Fibroblast of peridontal ligament (primary cell): Measurements from ENCODE around the gene TMEM97.
"Not testable (repeated sequence)": the region's sequence is repeated elsewhere in the genome, so short reads cannot be mapped to it uniquely, and the experiment has no call there.

Experiments used
- DNase-seq: peaks from one replicate; pipeline ENCODE4 v3.0.0-alpha.2; 2010; ENCODE audit errors: extremely low read depth

Gene TMEM97

DNA sequence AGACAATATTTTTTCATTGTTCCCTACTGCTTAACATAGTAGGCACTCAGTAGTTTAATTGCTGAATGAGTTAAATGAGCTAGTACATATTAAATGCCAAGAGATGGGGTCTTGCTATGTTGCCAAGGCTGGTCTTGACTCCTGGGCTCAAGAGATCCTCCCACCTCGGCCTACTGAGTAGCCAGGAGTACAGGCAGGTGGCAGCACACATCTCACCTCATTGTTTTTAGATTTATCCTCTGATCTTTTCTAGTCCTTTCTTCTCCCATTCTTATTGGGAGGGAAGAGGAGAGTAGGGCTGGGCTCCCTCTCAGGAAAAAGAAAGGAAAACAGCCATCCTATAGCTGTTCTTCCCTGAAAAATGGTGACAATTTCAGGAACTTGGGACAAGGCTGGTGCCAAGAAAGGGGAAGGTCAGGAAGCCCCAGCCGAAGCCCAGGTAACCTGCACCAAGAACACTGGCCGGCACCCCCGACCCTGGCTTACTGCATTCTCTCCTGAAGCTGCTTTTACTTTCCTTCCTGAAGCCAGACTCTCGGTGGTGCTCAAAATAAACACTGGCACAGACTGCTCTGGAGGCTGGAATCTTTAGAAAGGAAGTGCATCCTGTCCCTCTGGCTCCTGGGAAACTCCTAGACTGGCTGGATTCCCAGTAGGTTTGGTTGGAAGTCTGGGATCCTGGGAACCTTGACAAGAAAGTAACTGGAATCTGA lies 19.2 kb downstream of the TMEM97 start:
- peak; percentile 59 for DNase-seq

GRCh38 chr17:28338769-28339212 lies 19.8 kb downstream of the TMEM97 start:
- not testable (repeated sequence) for DNase-seq

GRCh38 chr17:28339431-28339830 lies 20.4 kb downstream of the TMEM97 start:
- no peak for DNase-seq

DNA sequence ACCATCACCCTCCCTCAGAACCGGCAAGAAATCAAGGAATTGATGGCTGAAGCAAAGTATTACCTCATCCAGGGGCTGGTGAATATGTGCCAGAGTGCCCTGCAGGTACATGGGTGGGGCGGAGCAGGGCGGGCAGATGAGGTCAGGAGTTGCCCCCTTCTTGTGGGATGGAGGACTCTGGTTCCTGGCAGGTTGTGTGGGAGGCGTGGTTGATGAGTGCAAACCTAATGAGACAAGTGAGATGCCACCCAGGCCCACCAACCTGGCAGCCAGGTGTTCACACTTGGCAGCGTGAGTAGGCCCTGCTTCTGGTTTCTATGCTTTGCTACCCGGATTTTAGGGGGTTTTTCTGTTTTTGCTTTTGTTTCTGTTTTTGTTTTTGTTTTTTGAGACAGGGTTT lies 21.4 kb downstream of the TMEM97 start:
- no peak for DNase-seq

DNA sequence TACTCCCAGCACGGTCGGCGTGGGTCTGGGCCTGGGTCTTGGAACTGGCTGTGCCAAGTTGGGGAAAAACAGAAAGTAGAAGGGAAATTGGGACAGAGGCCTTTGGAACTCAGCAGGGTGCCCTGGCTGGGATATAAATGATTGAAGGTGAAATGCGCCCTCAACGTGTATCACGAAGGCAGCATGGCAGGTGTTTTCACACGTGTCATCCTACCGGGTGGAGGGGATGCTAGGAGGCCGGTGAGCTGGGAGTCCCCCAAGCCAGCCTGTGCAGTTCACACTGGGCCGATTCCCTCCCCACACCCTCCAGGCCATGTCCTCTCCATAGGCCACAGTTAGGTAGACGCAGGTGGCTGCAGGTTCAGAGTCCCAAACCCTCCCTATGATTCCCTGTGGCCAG lies 22.5 kb downstream of the TMEM97 start:
- DNase-seq: no peak

- no peak for DNase-seq
Observed at GRCh38 chr17:28342313-28342712, 23.3 kb downstream of the TMEM97 start.

DNA sequence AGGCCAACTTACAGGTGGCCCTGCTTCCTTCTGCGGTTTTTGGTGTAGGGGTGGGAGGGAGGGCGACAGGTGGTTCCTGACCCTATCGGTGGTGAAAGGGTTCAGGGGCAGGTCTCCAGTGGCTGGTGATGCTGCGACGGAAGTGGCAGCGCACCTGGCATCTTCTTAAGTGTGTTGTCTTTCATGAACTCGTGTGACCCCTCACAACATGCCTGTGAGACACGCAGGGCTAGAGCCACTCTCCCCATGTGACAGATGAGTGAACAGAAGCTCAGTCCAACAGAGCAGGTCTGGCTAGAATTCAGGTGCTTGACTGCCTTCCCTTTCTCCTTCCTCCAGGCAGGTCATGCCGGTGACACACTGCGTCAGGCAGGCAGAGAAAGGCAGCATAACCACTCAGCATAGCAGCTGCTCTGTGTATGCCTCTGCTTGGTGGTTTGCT lies 24.5 kb downstream of the TMEM97 start:
- no peak for DNase-seq

DNA sequence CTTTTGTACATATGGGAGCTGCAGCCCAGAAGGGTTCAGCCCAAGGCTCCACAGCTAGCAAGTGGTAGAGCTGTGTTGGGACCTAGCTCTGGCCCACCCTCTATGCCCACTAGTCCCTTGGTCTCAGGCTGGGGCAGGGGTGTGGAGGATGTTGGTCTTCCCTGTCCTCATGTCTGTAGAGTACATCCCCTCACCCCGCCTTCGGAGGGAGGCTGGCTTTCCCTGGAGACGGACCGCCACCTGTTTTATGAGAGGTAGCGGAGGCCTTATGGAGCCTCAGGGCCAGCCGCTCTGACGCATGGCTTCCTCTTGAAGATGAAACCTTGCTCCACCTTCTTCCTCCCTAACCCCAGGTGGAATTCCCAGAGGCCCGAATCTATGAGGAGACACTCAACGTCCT lies 25.0 kb downstream of the TMEM97 start:
- DNase-seq: no peak

DNA sequence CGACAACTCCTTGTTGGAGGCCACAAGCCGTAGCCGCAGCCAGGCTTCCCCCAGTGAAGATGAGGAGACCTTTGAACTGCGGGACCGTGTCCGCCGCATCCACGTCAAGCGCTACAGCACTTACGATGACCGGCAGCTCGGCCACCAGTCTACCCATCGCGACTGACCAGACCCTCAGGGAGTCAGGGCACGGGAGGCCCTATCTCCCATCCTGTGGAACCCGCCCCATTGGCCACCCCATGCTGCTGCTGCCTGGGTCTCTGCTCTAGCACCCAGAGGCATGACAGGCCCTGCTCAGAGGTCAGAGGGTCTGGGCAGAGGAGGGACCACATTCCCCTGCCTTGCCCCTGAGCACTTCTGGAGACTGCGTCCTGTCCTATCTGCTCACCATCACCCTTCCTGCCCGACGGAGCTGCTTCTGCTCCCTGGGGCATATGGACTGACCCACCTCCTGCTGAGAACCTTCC lies 25.5 kb downstream of the TMEM97 start:
- no peak for DNase-seq

- no peak for DNase-seq
Observed at GRCh38 chr17:28345419-28346198, 26.6 kb downstream of the TMEM97 start.

DNA sequence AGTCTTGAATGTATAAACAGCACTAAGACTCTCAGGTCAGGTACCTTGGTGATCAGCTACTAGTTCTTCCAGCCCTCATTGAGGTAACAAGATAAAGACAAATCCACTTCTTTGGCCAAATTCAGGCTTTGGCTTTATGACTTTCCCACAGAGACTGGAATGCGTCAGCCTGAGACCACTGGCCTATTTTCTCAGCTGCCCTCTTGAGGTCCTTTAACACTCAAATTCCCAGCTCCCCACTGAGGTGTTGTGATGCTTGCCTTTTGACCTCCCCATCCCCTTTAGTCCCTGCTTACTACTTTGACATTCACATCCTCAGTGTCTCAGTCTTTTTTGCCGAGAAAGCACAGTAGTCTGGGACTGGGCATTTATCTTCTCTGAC lies 27.2 kb downstream of the TMEM97 start:
- DNase-seq: no peak

DNA sequence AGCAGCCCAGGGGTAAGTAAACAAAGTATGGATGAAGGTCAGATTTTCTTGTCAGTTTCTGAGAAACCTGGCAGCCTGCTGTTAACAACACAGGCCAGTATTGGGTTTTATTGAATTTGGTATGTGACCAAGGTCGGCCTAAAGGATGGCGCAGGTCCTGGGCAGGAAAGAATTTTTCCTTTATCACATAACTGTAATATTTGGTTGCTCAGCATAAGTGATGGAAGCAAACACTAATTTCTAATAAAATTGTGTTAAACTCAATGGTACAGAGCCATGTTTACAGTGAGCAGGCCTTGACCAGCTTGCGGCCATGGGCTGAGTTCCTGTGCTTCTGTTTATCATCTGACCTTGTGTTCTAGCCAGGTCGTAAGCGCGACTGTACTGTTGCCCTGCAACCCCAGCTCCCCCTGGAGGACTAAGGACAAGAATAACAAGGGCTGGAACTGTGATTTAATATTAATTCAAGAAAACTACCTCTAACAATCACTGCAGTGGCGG lies 27.8 kb downstream of the TMEM97 start:
- DNase-seq: no peak

DNA sequence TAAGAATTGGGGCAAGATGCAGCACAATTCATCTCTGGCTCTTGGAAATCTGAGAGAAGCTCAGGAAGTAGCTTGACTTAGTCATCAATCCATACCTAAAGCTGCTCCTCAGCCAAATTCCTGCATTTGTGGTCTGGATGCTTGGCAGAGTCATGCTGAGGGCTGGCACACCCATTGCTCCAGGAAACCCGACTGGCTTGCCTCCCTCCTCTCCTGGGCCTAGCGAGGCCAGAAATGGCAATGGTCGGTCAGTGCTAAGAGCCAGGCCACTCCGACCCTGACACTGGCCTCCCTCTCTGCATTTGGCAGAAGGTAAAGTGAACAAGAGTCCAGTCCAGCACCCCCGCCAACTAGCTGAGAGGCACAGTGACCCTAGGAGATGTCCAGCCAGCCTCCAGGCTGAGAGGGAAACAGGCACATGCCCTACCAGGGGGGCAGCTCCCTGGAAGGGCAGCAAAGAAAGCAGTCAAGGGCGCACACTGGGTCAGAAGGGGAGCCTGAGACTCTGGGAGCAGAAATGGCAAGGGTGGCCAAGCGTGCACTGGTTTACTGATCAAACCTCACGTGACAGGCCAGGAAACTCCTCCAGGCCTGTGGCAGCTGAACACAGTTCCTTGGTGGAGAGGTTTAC lies 28.4 kb downstream of the TMEM97 start:
- peak; percentile 94 for DNase-seq

- no peak for DNase-seq
Observed at GRCh38 chr17:28348979-28349378, 30.0 kb downstream of the TMEM97 start.

DNA sequence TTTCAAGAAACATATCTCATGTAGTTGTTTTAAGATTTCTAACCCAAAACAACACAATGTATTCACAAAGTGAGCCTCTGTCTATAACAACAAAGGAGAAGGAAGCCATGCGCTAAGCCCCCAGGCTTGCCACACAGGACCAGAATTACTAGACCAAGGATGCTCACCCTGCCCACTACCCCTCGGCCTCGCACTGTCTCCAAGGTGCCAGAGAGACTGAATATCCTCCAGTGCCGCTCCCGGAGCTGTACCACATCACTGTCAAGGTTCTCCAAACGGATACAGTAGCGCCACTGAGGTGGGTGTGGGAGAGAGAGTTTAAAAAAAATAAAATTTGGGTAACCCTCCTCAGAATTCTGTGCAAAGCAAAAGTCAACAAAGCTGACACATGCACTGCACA lies 31.3 kb downstream of the TMEM97 start:
- no peak for DNase-seq

GRCh38 chr17:28357061-28357900 lies 38.3 kb downstream of the TMEM97 start, which contains the start of gene POLDIP2:
Gene POLDIP2 (minus strand): TSS chr17:28357527. CDS start chr17:28357448, 79 bp downstream.
- DNase-seq: peak; percentile 91

DNA sequence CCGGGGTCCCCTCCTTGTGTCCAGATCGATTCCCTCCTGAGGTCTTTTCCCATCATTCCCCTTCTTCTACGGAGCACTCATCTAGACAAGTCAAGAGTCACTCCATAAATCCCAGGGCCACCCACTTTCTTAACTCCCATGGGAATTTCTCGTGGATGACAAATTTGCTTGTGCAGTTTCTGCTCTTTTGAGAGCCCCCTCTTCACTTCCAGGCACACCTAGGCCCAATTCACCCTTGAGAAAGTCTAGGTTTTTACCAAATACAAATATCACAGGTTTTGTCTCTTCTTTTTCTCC lies 38.8 kb downstream of the TMEM97 start:
- peak; percentile 26 for DNase-seq

DNA sequence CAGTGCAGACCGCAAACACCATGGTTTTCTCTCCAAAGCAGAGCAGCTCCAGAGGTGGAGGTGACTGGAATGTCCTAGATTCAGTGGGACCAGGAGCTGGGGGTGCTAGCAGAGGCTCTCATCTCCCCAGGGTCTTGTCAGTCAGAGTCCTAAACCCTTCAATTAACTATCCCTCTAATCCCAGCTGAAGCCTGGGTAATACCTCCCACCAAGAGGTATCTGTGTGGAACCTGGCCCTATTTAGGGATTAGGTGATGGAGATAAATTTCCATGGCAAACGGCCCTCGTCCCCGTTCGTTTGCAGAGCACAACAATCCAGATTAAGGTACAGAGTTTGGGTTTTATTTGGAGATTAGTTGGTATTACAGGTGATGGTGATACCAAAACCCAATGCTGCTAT lies 44.2 kb downstream of the TMEM97 start:
- no peak for DNase-seq

- no peak for DNase-seq
Observed at GRCh38 chr17:28363776-28364650, 45.0 kb downstream of the TMEM97 start.

GRCh38 chr17:28364665-28365363 lies 45.8 kb downstream of the TMEM97 start, which contains the start of gene SEBOX:
Gene SEBOX (minus strand): TSS chr17:28365199. CDS start chr17:28365151, 48 bp downstream.
- DNase-seq: no peak
